ENCODE results near the gene COL8A1.
"Not testable (repeated sequence)": the region's sequence is repeated elsewhere in the genome, so short reads cannot be mapped to it uniquely, and the experiment has no call there.

COL8A1 gene

DNA sequence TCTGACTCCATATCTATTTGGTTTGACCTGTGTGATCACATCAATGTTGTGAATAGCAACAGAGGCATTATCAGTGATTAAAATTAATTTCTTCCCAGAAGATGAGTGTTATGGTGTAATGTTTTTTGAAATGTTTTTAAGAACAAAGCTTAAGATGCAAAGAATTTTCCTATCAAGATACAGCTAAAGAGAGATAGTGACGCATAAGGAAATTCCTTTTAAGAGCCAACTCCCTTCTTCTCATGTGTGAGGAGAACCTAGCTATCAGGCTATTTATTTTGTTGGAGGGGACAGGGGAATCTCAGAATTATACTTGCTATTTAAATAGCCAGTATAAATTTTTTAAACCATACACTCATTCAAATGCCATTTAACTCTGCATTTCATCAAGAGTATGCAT is 71.3 kb downstream of the COL8A1 start:
- no peak for DNase-seq (ENCODE audit: low read depth, low spot score)

DNA sequence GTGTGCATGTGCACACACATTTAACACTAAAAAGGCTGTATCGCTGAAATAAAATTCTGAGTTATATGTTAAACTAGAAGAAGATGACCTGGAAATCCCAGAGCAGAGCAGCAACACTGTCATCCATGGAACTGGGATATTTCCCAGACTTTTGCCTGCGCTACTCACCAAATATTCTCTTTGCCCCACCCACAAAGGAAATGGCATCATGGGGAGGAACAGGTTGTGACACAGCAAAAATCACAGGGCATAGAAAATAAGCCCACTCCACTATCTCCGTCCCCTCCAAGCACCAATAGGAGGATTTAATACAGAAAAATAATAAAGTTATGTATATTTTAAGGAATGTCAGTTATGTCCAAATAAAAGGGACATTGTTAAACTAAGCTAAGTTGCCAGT is 71.7 kb downstream of the COL8A1 start:
- no peak for DNase-seq (ENCODE audit: low read depth, low spot score)

DNA sequence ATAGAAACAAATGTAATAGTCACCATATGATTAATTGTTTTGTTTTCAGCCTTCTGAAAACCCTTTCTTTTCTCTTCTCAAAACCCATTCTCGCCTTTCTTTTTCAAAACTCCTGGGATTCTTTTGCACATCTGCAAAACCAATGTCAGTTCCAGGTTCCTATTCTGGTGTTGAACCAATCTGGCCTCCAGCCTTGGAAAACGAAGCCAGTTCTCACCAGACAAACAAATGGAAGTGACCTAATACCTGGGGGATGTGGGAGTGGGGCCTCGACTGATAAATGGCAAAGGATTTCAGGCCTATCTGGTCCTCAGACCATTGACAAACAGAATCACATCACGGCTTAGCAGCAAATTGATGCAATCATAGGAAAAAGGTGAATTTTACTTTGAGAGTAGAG is 73.0 kb downstream of the COL8A1 start:
- no peak for DNase-seq (ENCODE audit: low read depth, low spot score)

DNA sequence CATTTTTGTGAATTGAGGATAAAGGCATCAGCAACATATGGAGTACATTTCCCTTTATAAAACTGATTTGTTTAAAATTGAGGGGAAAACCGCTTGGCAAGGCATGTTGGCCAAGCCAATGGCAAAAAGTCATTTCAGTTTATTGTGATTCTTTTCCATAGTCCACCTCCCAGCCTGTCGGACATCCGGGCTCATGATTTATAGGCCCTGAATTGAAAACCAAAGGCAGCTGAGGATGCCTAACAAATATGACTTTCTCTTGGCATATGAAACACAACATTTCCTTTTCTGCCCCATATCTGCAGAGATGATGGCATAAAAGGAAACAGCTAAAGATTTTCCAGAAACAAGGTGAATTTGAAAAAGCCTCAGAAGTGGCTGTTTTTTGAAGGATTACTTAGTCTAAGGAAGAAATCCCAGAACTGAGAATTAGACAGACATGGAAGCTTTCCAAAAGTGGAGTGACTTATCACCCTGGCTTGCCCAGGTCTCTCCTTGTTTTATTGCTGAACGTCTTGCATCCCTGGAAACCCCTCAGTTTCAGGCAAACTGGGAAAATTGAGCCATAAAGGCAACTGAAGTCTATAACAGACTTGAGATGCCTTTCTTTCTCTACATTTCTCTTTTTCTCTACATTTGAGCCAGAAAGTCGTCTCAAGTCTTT is 74.0 kb downstream of the COL8A1 start:
- no peak for DNase-seq (ENCODE audit: low read depth, low spot score)

DNA sequence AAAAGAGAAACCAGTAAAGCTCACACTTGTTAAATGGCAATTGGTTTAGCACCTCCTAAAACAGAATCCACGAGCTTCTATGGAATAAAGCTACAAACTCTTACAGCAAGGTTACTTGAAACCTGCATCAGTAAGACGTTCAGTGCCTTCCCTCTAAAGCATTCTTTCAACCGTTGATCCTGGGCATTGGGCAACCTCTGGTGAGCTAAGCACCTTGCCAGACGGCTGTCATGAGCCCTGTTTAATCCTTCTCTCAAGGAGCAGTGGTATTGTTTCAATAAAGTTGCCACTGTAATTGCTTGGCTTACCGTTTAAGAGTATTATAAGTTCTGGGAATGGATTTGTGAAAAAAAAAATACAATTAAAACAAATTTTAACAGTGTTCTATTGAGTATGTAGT is 75.0 kb downstream of the COL8A1 start:
- no peak for DNase-seq (ENCODE audit: low read depth, low spot score)

DNA sequence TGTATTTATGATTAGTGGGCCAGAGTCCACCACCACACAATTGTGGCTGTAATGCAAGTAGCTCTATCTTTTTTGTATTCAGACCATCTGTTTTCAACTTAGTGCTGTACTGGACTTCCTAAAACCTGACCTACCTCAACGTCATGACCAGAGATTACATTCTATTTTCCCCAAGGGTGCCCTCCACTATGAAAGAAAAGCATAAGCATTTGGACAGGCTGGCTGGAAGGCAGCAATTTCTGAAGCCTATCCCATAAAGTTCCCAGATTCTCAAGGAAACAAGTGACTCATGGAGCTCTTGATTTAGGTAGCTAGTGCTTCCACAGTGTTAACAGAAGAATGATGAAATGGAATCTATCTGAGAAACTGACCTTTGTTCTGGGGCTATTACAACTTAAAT is 75.8 kb downstream of the COL8A1 start:
- no peak for DNase-seq (ENCODE audit: low read depth, low spot score)

DNA sequence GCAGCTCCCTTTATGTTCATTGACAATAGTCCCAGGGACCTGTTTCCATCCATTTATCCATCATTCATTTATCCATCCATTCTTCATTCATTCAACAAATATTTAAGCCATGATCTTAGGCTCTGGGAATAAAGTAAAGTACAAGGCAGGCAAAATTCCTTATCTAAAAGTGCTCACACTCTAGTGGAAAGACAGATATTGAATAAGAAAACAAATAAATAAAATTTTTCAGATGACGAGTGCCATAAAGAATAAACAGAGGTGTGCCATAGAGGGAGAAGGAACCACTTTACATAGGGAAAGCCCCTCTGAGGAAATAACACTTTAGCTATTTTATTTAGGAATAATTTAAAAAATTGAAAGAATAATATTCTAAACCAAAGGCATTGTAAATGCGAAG is 76.2 kb downstream of the COL8A1 start:
- no peak for DNase-seq (ENCODE audit: low read depth, low spot score)

DNA sequence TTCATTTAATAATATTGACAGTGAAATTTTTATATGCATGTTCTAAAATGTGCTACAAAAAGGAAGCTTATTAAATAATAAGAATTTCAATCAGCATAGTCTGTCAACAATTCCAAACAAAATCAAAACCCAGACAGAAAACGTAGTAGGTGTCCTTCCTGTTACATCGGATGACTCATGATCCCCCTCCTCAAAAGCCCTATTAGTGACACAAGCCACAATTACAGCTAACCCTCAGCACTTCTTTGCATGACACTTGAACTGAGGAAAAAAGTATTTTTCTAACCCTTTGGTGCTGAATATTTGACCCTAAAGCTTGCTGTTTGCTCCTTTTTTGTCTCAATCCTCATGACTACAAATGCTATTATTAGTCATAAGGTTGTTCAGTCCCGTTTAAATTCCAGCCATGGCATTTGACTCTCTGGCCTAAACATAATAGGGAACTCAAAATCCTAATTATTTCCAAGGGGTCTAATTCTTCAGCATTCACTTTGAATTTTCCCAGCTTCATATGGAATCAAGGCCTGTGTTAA is 78.1 kb downstream of the COL8A1 start:
- DNase-seq (ENCODE audit: low read depth, low spot score), result no peak

DNA sequence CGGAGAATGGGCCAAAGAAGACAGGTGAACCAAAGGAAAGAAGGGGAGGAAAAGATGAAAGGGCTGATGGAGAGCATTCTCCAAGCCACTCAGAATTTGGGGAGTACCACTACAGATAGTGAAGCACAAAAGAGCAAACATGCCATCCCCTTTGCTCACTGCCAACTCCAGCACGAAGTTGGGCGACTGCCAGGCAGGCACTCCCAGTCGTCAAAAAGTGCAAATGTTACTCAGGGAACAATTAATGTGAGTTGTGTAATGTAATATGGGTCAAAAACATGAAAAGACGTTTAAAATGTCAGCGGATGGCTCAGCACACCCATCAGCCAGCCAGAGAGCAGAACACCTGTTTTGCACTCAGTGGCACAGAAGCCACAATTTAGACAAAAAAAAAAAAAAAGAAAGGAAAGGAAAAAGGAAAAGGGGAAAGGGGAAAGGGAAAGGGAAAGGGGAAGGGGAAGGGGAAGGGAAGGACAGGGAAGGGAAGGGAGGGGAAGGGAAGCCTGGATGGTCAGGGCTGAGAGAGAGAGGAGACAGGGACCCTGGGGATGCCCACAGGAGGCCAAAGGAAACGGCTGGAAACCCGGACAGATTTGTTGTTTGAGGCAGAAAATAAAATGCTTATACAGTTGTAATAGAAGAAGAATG is 82.7 kb downstream of the COL8A1 start:
- no peak for DNase-seq (ENCODE audit: low read depth, low spot score)

DNA sequence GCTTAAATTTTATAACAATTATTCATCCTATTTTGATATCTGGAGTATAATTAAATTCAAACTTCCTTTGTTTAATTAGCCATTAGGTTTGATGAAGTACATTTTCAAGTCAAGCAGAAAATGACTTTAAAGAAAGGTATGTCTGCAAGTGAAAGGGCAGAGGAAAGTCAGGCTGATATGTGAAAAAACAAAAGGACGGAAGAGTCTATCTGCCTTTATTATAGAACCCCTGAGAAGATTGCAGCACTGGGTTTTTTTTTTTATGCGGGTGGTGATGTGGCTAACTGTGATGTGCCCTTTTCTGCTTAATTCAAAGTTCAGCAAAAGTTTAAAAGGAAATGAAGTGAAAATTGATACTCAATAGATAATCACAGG is 83.2 kb downstream of the COL8A1 start:
- no peak for DNase-seq (ENCODE audit: low read depth, low spot score)

DNA sequence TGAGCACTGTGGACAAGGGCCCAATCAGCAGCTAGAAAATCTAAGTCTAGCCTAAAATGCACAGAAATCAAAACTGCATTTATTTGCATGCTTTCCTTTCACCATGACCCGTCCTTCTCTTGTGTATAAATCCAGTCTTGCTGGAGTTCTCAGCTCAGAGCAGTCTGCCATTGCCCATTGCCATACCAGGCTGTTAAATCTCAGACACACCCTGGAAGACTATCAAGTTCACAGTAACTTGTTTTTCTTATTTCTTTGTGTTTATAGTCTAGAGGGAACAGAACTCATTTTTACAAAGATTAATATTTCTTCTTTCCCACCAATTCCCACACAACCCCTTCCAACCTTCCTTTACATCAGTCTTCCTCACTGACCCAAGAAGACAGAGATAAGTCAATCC is 85.9 kb downstream of the COL8A1 start:
- DNase-seq (ENCODE audit: low read depth, low spot score), result no peak

DNA sequence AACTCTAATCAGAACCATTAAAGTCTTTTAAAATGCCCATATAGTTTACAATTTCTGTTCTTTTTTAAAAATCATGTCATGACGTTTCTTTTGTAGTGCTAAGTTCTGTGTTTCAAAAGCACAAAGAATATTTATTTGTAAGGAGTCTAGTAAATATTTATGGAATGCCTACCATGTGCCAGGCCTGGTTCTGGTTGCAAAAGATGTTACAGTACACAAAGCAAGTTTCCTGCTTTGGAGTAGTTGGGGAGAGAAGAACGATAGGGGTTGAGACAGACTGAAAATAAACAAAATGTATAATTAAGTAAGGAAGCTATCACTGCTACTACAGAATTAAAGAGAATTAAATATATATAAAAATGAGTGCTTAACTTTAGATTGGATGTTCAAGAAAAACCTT is 92.5 kb downstream of the COL8A1 start:
- no peak for DNase-seq (ENCODE audit: low read depth, low spot score)

DNA sequence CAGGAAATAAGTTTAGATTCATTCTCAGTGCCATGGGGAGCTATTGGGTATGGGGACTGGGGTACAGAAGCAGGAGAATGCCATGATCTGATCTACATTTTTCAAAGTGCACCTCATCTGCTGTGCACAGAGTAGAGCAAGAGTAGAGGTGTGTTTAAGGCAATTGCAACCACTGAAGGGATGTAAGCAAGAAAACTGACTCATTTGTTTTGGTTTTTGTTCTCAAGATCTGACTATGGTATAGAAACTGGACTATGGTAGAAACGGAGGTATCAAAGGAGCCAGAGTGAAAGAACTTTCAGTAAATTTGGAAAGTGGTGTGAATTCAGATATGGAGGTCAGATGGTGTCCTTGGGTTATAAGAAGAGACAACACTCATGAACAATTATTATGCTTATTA is 93.1 kb downstream of the COL8A1 start:
- no peak for DNase-seq (ENCODE audit: low read depth, low spot score)

DNA sequence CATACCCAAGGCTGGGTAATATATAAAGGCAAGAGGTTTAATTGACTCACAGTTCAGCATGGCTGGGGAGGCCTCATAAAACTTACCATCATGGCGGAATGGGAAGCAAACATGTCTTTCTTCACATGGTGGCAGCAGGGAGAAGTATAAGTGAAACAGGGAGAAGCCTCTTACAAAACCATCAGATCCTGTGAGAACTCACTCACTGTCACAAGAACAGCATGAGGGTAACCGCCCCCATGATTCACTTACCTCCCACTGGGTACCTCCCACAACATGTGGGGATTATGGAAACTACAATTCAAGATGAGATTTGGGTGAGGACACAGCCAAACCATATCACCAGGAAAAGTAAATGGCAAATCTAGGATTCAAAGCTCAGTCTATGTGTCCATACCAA is 102.0 kb downstream of the COL8A1 start:
- DNase-seq (ENCODE audit: low read depth, low spot score), result not testable (repeated sequence)

DNA sequence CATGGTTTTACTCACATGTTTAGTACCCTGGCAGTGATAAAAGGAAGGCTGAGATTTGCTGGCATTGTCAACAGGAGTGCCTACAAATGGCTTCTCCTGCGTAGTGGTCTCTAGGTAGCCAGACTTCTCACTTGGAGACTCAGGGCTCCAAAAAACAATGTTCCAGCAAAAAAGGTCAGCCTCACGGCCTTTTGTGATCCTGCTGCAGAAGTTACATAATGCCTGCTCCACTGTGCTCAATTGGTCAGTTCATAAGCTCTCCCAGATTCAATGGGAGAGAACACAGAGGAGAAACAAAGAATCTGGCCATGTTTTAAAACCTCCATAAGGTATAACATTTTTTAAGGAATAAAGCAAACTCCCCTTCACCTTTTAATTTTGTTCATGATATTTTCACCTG is 103.2 kb downstream of the COL8A1 start:
- no peak for DNase-seq (ENCODE audit: low read depth, low spot score)

DNA sequence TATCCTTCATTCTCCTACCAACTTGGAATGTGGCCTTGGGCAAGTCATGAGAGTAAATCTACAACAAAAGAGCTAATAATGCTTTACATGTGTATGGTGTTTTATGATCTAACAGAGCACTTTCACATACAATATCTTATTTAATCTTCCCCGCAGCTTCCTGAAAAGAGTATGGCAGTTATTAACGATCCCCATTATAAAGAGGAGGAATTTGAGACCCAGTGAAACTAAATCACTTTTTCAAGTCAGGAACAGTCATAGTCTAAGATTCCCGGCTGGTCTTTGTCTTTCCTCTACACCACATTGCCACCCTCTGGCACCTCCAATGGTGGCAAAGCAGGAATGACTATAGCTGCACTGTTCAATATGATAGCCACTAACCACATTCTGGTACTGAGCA is 109.5 kb downstream of the COL8A1 start:
- DNase-seq (ENCODE audit: low read depth, low spot score), result no peak

DNA sequence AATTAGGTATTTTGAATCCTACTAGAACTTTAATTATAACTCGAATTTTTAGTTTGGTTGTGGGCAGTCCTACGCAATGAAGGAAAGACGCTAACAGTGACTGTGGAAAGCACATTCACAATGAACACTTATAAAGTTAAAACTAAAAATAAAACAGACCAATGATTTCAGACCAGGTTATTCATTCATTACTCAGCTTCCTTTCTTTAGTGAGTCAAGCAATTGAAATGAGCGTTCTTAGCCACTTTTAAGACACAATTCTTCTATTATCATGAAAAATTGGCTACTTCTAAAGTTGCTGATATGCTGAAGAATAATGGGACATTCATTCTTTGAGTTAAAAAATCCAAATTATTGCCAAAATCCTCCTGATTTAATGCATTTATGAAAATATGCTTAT is 113.3 kb downstream of the COL8A1 start:
- no peak for DNase-seq (ENCODE audit: low read depth, low spot score)

DNA sequence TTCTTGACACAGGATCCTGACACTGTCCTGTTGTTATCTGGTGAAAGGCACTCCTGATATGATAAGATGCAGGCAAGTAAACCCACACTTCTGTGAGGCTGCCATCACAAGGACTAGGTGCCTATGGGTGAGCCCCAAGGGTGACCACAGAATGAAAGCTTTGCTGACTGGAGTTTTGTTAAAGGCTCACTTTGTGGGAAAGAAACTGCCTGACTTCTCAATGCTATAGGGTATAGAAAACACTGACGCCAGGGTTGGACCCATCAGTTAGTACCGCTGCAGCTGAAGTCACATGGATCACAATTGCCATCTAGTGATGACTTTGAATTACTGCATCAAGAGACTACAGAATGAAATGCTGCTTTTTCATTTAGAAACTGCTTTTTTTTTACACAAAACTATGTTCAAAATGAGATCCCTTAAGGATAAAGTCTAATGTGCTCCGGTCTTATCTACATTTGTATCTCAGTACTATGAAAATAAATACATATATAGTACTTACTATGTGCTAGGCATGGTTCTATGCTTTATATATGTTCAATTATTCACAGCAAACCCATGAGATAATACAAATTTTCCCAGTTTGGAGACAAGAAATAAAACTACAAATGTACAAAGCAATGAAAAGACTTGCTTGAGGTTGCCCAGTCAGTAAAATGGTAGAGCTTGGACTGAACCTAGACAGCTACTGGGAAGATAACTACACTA is 115.0 kb downstream of the COL8A1 start:
- no peak for DNase-seq (ENCODE audit: low read depth, low spot score)

DNA sequence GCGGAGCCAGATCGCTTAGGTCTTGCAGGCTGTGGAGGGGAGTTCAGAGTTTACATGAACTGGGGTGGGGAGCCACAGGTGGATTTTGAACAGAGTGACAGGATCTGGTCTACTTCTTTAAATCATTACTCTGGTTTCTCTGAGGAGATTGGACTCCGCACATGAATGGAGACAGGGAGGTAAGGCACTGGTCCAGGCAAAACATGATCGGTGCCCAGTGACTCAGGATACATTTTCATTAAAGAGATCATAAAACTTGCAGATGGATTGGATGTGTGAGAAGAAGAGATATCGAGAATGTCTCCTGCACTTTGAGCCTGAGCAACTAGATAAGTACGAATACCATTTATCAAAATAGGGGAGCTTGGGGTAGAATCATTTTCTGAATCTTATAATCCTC is 117.4 kb downstream of the COL8A1 start:
- no peak for DNase-seq (ENCODE audit: low read depth, low spot score)

DNA sequence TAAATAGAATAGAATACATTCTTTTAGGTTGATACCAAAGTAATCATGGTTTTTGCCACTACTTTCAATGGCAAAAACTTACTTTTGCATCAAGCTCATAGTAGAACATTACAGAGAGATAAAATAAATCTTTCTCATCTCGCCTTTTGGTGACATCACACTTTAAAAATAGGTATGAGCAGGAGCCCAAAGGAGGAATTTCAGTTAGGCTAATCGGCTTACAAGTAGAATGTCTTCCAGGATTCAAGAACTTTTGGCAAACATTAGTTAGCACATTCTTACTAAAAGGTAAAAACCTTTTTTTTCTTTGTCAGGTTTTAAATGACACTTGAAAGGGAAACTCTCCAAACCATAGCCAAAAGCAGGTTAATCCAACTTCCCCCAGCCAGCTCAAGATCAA is 119.6 kb downstream of the COL8A1 start:
- DNase-seq (ENCODE audit: low read depth, low spot score), result no peak

DNA sequence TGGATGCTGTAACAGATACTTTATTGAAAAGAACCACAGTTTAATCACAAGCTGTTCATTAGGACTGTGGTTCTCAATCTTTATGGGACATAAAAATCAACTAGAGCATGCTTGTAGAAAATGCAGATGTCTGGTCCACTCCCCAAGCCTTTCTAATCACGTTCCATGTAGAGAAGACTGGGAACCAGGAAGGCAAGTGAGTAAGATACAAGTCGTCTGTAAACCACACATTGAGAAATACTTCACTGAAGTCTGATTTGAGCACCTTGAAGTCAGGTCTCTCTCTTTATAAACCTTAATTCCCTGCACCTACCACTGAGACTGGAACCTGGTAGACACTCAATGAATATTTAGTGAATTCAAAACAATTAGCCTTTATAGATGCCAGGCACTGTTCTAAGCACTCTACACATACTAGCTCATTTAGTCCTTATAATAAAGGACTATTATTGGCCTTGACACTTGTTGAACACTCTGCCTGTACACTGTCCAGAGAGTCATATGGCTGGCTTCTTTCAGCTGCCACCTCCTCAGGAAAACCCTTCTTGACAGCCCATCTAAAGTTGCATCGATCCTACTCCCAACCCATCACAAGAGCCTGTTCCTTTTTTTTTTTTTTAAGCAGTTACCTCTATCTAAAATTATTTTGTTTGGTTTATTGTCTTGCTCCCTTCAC is 120.2 kb downstream of the COL8A1 start:
- DNase-seq (ENCODE audit: low read depth, low spot score), result no peak

DNA sequence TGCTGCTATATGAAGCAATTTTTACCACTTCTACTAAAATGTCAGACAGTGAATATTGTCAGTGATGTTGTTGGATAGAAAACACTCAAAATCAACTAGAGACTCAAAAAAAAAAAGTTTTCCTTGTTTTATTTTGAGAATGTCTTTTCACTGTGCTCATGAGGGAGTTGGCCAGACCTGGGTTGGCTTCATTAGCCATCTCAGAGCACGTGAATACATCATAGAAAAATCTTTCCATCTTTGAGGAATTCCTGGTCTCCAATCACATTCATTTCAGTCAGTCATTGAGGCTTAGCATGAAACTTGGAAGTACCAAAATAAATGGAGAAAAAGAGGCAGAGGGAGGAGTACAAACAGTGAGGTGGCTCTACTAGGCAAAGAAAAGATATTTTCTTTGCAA is 121.6 kb downstream of the COL8A1 start:
- no peak for DNase-seq (ENCODE audit: low read depth, low spot score)
